ENCODE results near the gene ACCS.

The ACCS gene

DNA sequence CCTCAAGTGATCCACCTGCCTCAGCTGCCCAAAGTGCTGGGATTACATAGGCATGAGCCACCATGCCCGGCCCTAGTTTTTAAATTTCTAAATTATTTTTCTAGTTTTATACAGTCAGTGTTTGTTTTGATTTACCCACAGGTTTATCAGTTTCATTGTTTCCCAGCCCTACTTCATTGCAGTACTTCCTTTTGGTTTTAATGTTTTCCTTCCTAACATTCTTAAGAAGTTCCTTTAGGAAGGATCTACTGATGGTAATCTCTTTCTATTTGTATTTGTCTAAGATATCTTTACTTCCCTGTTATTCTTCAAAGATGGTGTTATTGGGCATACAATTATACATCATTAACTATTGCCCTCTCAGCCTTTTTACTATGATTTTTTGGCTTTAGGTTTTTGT lies 24.5 kb downstream of the ACCS start:
- DNase-seq (ENCODE audit: low read depth): no peak

DNA sequence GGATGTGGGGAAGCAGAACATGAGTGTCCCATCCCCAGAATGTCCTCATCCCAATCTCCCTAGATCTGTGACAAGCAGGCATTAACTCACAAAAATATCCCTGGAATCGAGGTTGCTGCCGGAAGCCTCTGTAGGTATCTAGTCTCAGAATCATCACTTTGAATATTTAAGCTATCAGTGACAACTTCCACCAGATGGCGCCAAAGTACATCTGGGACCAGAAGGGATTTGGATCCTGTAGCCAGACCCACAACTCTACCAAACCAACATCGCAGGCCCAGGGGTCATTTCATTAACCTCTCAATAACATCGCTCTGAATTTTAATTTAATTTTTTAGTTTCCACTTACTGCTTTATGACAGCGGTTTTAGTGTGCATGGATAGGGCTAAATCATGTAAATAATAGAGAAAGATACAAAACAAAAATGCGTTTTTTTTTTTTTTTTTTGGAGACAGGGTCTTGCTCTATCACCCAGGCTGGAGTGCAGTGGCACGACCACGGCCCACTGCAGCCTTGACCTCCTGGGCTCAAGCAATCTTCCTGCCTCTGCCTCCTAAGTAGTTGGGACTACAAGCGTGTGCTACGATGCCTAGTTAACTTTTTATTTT lies 28.3 kb downstream of the ACCS start:
- peak; percentile 56 for DNase-seq (ENCODE audit: low read depth)

DNA sequence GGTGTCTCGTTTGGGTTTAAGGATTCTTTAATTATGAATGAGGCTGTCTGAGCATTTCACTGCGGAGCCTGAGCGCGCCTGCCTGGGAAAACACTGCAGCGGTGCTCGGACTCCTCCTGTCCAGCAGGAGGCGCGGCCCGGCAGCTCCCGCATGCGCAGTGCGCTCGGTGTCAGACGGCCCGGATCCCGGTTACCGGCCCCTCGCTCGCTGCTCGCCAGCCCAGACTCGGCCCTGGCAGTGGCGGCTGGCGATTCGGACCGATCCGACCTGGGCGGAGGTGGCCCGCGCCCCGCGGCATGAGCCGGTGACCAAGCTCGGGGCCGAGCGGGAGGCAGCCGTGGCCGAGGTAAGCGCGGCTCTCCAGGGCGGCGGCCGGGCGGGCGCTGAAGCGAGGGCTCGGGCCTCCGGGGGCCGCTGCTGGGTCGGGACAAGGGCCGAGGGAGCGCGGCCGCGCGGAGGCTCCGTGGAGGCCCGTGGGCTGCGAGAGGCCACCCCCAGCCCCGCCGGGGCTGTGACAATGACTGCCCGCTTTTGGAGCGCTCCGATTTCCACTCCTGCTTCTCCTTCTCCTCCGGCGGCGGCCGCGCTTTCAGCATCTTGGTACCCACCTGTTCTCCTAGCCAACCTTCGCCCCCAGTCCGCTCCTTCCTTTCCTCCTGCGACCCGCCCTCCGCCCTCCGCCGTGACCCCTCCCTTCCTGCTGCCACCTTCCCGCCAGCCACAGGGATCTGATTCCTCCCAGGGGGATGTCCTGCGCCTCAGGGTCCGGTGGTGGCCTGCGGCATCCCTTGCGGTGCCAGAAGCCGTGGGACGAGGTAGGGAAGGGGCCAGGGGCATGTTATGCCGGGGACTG lies 29.7 kb downstream of the ACCS start, which contains the start of gene EXT2:
Gene EXT2 (plus strand): TSS at position 173 of the 854 bp plus-strand sequence. CDS start 12,035 bp downstream, outside the sequence.
- DNase-seq (ENCODE audit: low read depth): peak; percentile 82

DNA sequence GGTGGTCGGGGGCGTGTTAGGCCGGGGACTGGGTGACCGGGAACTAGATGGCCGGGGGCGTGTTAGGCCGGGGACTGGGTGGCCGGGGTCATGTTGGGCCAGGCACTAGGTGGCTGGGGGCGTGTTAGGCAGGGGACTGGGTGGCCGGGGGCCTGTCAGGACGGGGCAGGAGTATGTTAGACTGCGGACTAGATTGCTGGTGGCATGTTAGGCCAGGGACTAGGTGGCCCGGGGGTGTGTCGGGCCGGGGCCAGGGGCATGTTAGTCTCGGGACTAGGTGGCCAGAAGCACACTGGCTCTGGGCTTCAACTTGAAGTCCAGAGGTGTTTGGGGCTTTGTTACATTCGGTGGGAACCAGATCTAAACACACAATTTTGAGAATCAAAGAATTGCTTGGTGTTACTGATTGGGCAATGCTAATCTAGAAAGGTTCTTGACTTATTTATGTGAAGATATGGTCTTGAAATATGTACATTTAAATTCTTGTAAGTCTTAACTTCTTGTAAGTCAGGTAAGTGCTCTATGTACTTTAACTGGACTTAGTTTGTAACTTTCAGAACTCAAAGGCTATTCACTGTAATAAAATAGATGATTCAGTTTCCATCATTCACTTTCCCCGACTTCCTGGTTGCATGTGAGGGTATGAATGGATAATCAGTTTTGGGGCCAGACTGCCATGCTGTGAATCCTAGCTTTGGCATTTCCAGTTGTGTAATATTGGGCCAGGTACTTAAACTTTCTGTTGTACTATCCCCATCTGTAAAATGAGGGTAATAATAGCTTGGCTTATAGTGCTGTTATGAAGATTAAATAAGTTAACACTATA lies 30.5 kb downstream of the ACCS start:
- no peak for DNase-seq (ENCODE audit: low read depth)

DNA sequence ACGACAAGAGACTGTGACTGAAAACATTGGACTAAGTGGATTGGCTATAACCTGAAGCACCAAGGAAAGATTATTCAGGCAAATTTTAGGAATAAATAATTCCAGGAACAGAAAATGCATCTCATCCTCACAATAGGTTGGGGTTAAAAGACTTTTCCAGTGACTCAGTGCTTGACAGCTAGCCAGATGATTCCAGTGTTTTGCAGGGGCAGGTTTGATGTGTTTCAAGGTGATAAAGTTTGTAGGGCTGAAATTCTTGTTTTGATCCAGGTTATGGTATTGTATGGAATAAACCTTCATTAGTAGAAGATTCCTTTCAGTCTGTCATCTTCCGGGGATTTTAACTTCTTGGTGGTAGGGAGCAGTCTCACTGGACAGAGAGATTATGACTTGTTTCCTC lies 31.8 kb downstream of the ACCS start:
- DNase-seq (ENCODE audit: low read depth): no peak

DNA sequence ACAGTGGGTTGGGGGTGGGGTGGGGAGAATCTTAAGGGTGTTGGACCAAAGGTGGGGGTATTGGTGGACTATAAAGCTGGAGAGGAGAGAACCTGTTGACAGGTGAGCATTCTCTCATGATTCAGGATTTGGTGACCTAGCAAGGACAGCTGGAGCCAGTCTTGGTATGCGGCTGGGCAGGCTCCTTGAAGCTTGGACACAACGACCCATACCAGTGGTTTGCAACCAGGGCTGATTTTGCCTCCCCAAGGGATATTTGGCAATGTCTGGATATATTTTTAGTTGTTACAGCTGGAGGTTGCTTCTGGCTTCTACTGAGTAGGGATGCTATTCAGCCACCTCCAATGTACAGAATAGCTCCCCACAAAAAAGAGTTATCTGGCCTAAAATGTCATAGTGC lies 35.0 kb downstream of the ACCS start:
- no peak for DNase-seq (ENCODE audit: low read depth)

DNA sequence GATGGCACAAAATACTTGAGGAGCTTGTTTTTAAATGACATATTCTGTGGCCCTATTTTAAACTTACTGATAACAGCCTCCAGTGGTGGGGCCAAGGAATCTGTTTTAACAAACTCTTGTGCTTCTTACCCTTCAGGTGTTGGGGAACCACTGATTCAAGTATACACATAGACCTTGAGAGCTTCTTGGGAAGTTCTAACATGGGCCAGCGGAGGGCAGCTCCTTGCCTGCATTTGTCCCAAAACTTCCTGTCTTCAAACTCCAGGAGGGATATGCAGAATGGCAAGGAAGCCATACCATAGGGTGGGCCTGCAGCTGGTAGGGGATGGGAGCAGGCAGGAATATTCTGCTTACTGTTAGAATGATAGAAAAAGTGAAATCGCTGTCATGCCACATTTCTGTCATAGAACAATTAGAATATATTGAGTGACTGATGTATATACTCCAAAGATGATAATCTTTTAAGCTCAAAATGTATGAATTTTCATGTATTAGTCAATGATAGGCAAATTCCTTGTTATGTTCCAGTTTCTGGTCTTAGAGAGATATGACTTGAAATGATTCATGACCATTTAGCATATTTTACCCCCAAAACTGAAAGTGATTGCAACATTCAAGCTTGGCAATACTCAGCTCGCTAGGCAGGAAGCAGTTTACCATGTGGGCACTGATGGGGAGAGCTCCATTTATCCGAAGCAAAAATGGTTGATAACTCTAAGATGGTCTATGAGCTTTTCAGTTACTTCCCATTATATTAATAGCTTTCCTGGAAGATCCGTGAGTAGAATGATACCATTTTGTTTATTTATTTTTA lies 38.6 kb downstream of the ACCS start:
- no peak for DNase-seq (ENCODE audit: low read depth)

DNA sequence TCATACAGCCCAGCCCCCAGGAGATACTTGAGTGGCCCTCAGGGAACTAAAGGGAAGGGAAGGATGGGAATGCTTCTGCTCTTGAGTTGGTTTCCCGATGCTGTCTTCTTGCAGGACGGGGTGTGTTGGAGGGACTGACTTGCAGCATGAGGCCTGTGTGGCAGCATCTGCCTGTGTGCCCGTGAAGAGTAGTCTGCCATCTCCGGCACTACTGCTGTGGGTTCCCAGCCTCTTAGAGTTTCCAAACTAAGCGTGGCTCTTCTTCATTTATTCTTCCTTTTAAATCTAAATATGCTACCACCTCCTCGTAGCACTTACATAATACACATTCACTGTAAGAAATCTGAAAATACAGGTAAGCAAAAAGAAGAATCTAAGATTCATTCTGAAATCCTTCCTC lies 42.2 kb downstream of the ACCS start:
- DNase-seq (ENCODE audit: low read depth): no peak

DNA sequence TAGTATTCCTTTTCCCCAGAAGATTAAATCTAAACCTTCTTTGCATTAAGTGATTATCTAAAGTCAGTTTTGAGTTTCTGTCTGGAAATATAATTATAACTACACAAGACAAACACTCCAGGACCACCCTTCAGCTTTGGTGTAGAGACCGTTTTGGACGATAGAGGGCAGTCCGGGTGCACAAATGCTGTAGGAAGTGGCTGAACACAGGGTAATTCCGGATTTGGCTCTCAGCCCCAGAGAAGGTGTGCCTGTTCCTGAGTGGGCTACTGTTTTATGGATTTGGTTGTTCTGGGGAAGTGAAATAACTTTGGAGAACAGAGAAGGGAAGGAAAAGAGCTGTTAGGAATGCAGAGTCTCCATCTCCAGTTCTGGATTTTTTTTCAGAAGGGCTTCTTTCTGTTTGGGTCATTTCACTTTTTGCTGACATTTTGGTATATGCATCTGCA lies 44.2 kb downstream of the ACCS start:
- peak; percentile 37 for DNase-seq (ENCODE audit: low read depth)

DNA sequence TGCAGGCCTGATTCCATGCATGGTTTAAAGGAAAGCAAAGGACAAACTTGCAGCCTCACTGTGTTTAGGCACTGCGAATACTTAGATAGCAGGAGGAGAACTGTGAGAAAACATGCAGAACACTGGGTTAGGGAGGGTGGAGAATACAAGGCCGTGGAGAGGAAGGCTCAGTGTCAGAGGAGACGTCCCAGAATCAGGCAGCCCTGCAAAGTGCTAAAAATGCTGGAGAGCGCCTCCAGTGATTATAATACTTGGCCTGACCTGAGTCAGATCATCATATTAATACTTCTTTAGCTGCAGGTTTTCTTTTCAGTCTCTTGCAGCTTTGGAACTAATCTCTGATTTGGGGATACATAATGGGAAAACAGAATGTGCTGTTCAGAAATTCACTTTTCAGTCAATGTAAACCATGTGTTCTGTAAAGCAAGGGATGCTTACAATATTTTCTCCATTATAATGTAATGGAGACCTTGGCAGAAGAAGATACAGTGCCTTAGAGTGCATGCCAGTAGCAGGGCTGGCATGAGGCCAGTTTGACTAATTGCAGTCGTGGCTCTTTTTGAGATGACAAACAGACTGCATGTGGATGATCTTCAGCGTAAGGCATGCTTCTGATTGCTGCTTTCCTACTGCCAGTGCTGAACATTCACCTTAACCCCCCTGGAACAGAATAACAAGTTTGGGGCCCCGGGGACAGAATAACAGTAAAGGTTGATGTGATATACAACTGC lies 46.2 kb downstream of the ACCS start:
- no peak for DNase-seq (ENCODE audit: low read depth)

DNA sequence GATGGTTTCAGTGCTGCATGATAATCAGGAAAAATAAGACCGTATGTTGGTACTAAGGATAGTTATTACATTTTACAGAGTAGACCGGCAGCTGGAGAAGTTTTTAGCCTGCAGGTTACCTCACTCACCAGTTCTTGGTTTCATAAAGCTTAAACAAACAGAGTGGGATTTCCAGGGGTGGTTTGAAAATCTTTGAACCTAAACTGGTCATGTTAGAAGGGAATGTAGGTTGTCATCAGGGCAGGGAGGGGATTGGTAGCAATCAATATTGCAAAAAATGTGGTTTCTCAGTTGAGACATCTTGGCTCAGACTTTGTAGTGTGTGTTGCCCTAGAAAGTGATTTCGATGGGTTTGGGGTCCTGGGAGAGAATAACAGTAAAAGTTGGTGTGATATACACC lies 46.9 kb downstream of the ACCS start:
- no peak for DNase-seq (ENCODE audit: low read depth)

DNA sequence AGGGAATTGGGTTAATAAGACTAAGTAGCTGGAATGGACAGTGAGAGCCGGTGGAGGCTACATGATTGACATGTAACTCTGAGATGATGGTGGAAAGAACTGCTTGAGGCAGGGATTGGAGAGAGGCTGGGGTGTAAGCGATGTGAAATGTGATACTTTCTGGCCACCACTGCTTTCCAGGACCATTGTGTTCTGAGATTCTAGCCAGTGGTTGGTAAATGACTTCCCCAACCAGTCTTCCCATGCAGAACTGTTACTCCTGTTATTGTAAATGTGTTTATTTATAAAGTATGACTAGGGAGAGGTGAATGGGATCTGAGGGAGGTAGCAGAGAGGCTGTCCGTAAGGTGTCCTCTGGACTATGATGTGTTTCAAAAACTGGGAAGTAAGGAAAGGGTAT lies 47.5 kb downstream of the ACCS start:
- no peak for DNase-seq (ENCODE audit: low read depth)

DNA sequence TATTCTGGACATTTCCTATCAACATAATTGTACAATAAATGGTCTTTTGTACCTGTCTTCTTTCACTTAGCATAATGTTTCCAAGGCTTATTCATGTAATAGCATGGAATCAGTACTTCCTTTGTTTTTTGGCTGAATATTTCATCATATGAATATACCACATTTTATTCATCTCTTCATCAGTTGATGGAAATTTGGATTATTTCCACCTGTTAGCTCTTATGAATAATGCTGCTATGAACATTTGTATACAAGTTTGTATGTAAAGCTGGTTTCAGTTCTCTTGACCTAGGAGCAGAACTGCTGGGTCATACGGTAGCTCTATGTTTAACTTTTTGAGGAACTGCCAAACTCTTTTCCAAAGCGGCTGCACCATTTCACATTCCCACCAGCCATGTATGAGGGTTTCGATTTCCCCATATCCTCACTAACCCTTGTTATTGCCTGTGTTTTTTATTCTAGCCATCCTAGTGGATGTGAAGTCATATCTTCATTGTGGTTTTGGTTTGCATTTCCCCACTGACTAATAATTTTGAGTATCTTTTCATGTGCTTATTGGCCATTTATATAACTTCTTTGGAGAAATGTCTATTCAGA lies 50.3 kb downstream of the ACCS start:
- no peak for DNase-seq (ENCODE audit: low read depth)

DNA sequence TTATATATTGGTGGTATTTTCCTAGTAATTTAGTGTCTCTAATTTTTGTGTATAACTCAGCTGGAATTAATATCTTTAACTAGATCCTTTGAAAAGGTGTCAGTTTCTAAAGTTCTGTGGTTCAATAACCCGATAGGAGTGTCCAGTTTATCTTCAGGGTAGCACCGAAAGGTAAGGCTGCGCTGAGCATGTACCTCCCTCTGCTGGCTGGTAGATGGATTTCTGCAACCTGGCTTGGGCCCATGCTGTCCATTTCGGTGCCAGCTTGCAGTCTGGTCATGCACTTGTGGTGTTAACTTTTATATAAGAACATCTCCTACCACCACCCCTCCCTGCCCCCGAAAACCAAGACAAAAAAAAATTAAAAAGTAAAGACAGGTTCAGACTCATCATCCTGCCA lies 54.1 kb downstream of the ACCS start:
- no peak for DNase-seq (ENCODE audit: low read depth)

DNA sequence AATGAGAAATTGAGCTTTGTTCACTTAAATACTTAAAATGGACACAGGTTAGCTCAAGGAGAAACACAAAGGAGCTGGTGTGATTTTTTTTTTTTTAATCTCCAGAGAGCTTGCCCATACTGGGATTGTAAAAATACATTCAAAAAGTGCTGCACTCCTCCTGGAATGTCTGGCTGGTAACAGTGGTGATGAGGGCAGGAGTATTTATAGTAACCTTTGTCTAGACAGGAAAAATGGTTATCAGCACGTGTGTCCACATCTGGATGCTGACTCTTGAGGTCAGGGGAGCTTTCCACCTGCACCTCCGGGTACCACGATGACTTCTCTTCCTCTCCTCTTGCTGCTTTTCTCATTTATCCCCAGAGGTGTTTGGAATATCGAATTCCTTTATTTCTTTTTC lies 59.5 kb downstream of the ACCS start:
- no peak for DNase-seq (ENCODE audit: low read depth)

DNA sequence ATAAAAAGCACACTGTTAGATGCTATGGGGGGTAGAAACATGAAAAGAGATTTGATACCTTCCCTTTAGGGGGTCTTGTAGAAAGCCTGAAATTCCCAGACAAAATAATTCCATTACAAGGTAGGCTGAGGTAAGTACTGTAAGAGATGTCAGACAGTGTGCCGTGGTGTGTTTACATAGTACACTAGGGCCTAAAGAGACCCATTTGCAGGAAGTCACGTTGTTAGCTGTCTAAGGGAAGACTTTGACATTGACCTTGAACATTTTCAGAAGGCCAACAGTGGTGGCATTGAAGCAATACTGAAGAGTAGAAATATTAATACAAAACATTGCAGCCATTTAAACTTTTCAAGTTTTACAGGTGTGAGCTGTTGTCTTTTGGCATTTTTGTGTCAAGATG lies 60.2 kb downstream of the ACCS start:
- DNase-seq (ENCODE audit: low read depth): no peak

DNA sequence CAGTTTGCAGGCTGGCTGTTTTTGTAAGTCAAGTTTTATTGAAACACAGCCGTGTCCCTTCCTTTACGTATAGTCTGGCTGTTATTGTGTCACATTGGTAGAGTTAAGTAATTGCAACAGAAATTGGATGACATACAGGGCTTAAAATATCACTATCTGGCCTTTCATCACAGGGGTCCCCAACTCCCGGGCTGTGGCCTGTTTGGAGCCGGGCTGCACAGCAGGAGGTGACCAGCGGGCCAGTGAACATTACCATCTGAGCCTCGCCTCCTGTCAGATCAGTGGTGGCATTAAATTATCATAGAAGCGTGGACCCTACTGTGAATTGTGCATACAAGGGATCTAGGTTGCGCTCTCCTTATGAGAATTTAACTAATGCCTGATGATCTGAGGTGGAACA lies 61.1 kb downstream of the ACCS start:
- no peak for DNase-seq (ENCODE audit: low read depth)

DNA sequence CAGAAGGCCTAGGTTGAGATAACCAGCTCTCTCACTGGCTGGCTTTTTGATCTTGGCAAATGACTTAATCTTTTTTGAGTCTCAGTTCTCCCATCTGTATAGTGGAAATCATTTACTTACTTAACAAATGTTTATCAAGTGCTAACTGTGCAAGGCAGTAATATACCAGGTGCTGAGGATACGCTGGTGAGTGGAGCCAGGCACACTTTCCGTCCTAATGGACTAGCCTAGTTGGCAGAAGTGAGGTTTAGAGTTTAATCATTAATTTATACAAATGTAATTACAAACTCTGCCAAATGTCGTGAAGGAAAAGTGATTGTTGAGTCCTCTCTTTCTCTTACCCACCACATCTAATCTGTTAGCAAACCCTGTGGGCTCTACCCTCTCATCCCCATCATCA lies 62.7 kb downstream of the ACCS start:
- no peak for DNase-seq (ENCODE audit: low read depth)

DNA sequence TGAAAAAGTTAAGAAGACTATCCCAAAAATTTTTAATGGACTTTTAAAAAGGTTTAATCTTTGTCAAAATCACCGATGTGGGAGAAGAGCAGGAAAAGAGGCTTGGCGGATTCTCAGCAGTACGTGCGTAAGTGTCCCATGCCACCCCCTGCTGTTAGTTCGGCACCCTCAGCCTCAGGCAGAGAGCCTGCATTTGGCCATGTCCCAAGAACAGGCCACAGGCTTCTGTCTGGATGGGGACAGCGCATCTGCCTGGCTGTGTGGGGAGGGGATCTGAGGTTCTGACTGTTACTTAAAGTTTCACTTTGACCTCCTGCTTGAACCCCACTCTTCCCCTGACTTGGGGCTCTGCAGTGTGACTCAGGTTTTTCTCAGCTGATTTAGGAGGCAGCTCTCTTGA lies 64.7 kb downstream of the ACCS start:
- DNase-seq (ENCODE audit: low read depth): no peak

DNA sequence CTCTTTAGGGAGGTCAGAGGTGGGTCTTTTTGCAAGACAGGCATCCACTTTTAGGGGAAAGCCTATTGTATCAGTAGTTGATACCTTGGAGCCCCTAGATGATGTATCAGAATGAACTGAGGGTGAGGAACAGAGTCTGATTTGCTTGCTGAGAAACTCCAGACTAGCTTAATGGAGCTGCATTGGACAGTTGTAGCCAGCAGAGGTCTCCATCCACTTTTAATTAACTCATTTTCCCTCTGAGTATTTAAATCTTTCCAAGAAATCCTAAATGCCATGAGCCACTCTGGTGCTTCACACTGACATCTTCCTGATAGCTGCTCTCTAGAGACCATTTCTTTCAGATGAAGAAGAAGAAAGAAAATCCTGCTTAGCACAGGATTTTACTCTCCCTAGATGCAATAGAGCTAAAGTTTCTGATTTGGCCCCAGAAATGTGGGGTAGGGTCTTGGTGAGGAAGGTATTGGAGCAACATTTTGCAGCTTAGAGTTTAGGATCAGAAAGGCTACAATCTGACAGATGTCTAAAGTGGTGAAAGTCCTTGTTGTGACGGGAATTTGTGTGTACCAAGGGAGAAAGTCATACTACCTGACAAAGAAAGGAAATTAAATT lies 67.4 kb downstream of the ACCS start:
- DNase-seq (ENCODE audit: low read depth): no peak
